Stimulated activated CD4-positive, alpha-beta T cell treated with anti-CD3 and anti-CD28 coated beads, Interleukin-4, amount 100 ng/mL, for 24 hours (primary cell): ENCODE results near the gene CCRL2.
"Not testable (repeated sequence)": the region's sequence is repeated elsewhere in the genome, so short reads cannot be mapped to it uniquely, and the experiment has no call there.

Experiments used
- DNase-seq: peaks from one replicate; pipeline ENCODE4 v3.0.0-alpha.2; 2020

Gene CCRL2

GRCh38 chr3:46380471-46381221 lies 26.4 kb upstream of the CCRL2 start:
- DNase-seq = no peak

- DNase-seq = no peak
Observed at GRCh38 chr3:46381625-46382024, 25.4 kb upstream of the CCRL2 start.

GRCh38 chr3:46383211-46383950 lies 23.7 kb upstream of the CCRL2 start:
- no peak for DNase-seq

- DNase-seq = no peak
Observed at GRCh38 chr3:46383951-46384330, 23.1 kb upstream of the CCRL2 start.

- DNase-seq = no peak
Observed at GRCh38 chr3:46386205-46386604, 20.9 kb upstream of the CCRL2 start.

- not testable (repeated sequence) for DNase-seq
Observed at GRCh38 chr3:46388847-46389246, 18.2 kb upstream of the CCRL2 start.

GRCh38 chr3:46389306-46389705 lies 17.8 kb upstream of the CCRL2 start:
- DNase-seq = no peak

- not testable (repeated sequence) for DNase-seq
Observed at GRCh38 chr3:46391526-46391925, 15.5 kb upstream of the CCRL2 start.

GRCh38 chr3:46393011-46393410 lies 14.0 kb upstream of the CCRL2 start:
- DNase-seq = no peak

- no peak for DNase-seq
Observed at GRCh38 chr3:46393554-46394434, 13.3 kb upstream of the CCRL2 start.

- DNase-seq = no peak
Observed at GRCh38 chr3:46395210-46395661, 11.8 kb upstream of the CCRL2 start.

GRCh38 chr3:46395766-46396530 lies 11.1 kb upstream of the CCRL2 start:
- no peak for DNase-seq

GRCh38 chr3:46397111-46397510 lies 9.9 kb upstream of the CCRL2 start:
- DNase-seq = no peak

- no peak for DNase-seq
Observed at GRCh38 chr3:46398186-46398955, 8.7 kb upstream of the CCRL2 start.

- no peak for DNase-seq
Observed at GRCh38 chr3:46399098-46399497, 8.0 kb upstream of the CCRL2 start.

- no peak for DNase-seq
Observed at GRCh38 chr3:46399557-46399956, 7.5 kb upstream of the CCRL2 start.

- DNase-seq = no peak
Observed at GRCh38 chr3:46400000-46400734, 6.9 kb upstream of the CCRL2 start.

GRCh38 chr3:46400846-46401245 lies 6.2 kb upstream of the CCRL2 start:
- no peak for DNase-seq

- no peak for DNase-seq
Observed at GRCh38 chr3:46401579-46401978, 5.5 kb upstream of the CCRL2 start.

- not testable (repeated sequence) for DNase-seq
Observed at GRCh38 chr3:46402902-46403301, 4.2 kb upstream of the CCRL2 start.
